SH-SY5Y (cell line): ENCODE data around the gene KCTD6.

ENCODE experiments used
- GATA2 ChIP-seq: IDR thresholded peaks from 2 replicates; pipeline ENCODE4 v1.6.1; 2011; ENCODE audit warnings: mild to moderate bottlenecking, low read depth, low read length
- GATA3 ChIP-seq: IDR thresholded peaks from 2 replicates; pipeline ENCODE4 v1.6.1; 2011; ENCODE audit warnings: low read depth, mild to moderate bottlenecking, low read length, moderate library complexity

GRCh38 chr3:58529516-58530353 is 37.8 kb downstream of the KCTD6 start:
- TF ChIP-seq GATA3, result no peak
- TF ChIP-seq GATA2, result no peak
